ENCODE measurements around the gene NOS3.

NOS3 gene

DNA sequence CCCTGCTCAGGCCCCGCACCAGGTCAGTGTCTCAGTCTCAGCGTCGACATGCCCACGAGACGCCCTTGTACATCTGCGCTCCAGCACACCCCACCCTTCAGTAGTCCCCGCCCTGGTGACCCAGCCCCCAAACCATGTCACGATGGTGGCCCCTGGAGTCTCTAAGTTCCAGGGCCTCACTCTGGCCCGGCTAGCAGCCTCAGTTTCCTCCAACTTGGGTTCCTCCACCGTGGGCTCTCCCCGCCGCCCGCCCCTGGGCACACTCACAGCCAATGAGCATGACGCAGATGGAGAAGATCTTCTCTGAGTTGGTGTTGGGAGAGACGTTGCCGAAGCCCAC lies 39.7 kb upstream of the NOS3 start:
- no CpG with 5 or more reads among the region's 16 CpGs for WGBS (ENCODE audit: extremely low coverage, insufficient coverage, low lambda C conversion rate)
- H3K4me2 ChIP-seq (ENCODE audit: low read length): no peak overlapping the region
- H3K36me3 ChIP-seq (ENCODE audit: control insufficient read depth, insufficient read depth, low read length): no peaks in the 10 kb centered on the region
- no peak overlapping the region for H3K4me3 ChIP-seq (ENCODE audit: low read length)
- H3K4me1 ChIP-seq (ENCODE audit: control insufficient read depth, low read depth, low read length): peaks cover 15% of the 10 kb centered on the region
- no peak overlapping the region for H3K56ac ChIP-seq (ENCODE audit: low read length)
- H3K18ac ChIP-seq (ENCODE audit: low read length): no peak overlapping the region
- DNase-seq: no peak
- no peak overlapping the region for H2BK15ac ChIP-seq (replicated peaks; ENCODE audit: low read depth)
- H3K27me3 ChIP-seq (ENCODE audit: insufficient read depth, low read length, poor library complexity): no peaks in the 10 kb centered on the region
- no peaks in the 10 kb centered on the region for H3K79me2 ChIP-seq (ENCODE audit: control insufficient read depth, insufficient read depth, low read length)
- no peak overlapping the region for H4K8ac ChIP-seq (ENCODE audit: low read depth, low read length)
- no peak overlapping the region for H3K23ac ChIP-seq (ENCODE audit: low read length)
- no peak overlapping the region for H3K27ac ChIP-seq (ENCODE audit: low read depth, low read length)
- no peak overlapping the region for H2BK120ac ChIP-seq (ENCODE audit: low read depth, low read length)
- H3K9ac ChIP-seq (ENCODE audit: low read length): no peak overlapping the region
- H3K79me1 ChIP-seq (ENCODE audit: low read length): no peaks in the 10 kb centered on the region
- H3K4ac ChIP-seq (ENCODE audit: low read depth, low read length): no peak overlapping the region
- no peak overlapping the region for H2AK5ac ChIP-seq (ENCODE audit: low read length)
- H4K5ac ChIP-seq (ENCODE audit: low read length): no peak overlapping the region
- H2BK5ac ChIP-seq (ENCODE audit: low read length): no peak overlapping the region

GRCh38 chr7:150951521-150951920 lies 39.3 kb upstream of the NOS3 start:
- H3K27ac ChIP-seq (ENCODE audit: low read depth, low read length): no peak overlapping the region
- H4K8ac ChIP-seq (ENCODE audit: low read depth, low read length): no peak overlapping the region
- no peak overlapping the region for H3K4ac ChIP-seq (ENCODE audit: low read depth, low read length)
- no CpG with 5 or more reads among the region's 28 CpGs for WGBS (ENCODE audit: extremely low coverage, insufficient coverage, low lambda C conversion rate)
- H3K4me2 ChIP-seq (ENCODE audit: low read length): no peak overlapping the region
- no peak overlapping the region for H3K23ac ChIP-seq (ENCODE audit: low read length)
- no peaks in the 10 kb centered on the region for H3K79me2 ChIP-seq (ENCODE audit: control insufficient read depth, insufficient read depth, low read length)
- H3K18ac ChIP-seq (ENCODE audit: low read length): no peak overlapping the region
- no peak overlapping the region for H3K9ac ChIP-seq (ENCODE audit: low read length)
- peaks cover 15% of the 10 kb centered on the region for H3K4me1 ChIP-seq (ENCODE audit: control insufficient read depth, low read depth, low read length)
- no peaks in the 10 kb centered on the region for H3K36me3 ChIP-seq (ENCODE audit: control insufficient read depth, insufficient read depth, low read length)
- H3K4me3 ChIP-seq (ENCODE audit: low read length): no peak overlapping the region
- no peak overlapping the region for H2BK15ac ChIP-seq (replicated peaks; ENCODE audit: low read depth)
- no peak for DNase-seq
- H4K5ac ChIP-seq (ENCODE audit: low read length): no peak overlapping the region
- H2BK120ac ChIP-seq (ENCODE audit: low read depth, low read length): no peak overlapping the region
- H3K56ac ChIP-seq (ENCODE audit: low read length): no peak overlapping the region
- no peaks in the 10 kb centered on the region for H3K79me1 ChIP-seq (ENCODE audit: low read length)
- no peak overlapping the region for H2AK5ac ChIP-seq (ENCODE audit: low read length)
- no peak overlapping the region for H2BK5ac ChIP-seq (ENCODE audit: low read length)
- no peaks in the 10 kb centered on the region for H3K27me3 ChIP-seq (ENCODE audit: insufficient read depth, low read length, poor library complexity)

- H3K4ac ChIP-seq (ENCODE audit: low read depth, low read length): no peak overlapping the region
- no peaks in the 10 kb centered on the region for H3K36me3 ChIP-seq (ENCODE audit: control insufficient read depth, insufficient read depth, low read length)
- H3K23ac ChIP-seq (ENCODE audit: low read length): no peak overlapping the region
- no peak overlapping the region for H3K4me3 ChIP-seq (ENCODE audit: low read length)
- no peaks in the 10 kb centered on the region for H3K79me1 ChIP-seq (ENCODE audit: low read length)
- H4K8ac ChIP-seq (ENCODE audit: low read depth, low read length): no peak overlapping the region
- H2BK120ac ChIP-seq (ENCODE audit: low read depth, low read length): no peak overlapping the region
- no peak overlapping the region for H2BK5ac ChIP-seq (ENCODE audit: low read length)
- H3K27ac ChIP-seq (ENCODE audit: low read depth, low read length): no peak overlapping the region
- DNase-seq: no peak
- no peak overlapping the region for H3K18ac ChIP-seq (ENCODE audit: low read length)
- H3K79me2 ChIP-seq (ENCODE audit: control insufficient read depth, insufficient read depth, low read length): no peaks in the 10 kb centered on the region
- H2BK15ac ChIP-seq (replicated peaks; ENCODE audit: low read depth): no peak overlapping the region
- H3K4me2 ChIP-seq (ENCODE audit: low read length): no peak overlapping the region
- H3K9ac ChIP-seq (ENCODE audit: low read length): no peak overlapping the region
- H4K5ac ChIP-seq (ENCODE audit: low read length): no peak overlapping the region
- H3K4me1 ChIP-seq (ENCODE audit: control insufficient read depth, low read depth, low read length): peaks cover 15% of the 10 kb centered on the region
- no CpG with 5 or more reads among the region's 33 CpGs for WGBS (ENCODE audit: extremely low coverage, insufficient coverage, low lambda C conversion rate)
- no peaks in the 10 kb centered on the region for H3K27me3 ChIP-seq (ENCODE audit: insufficient read depth, low read length, poor library complexity)
- H3K56ac ChIP-seq (ENCODE audit: low read length): no peak overlapping the region
- no peak overlapping the region for H2AK5ac ChIP-seq (ENCODE audit: low read length)
Measured at GRCh38 chr7:150952331-150953050, 38.3 kb upstream of the NOS3 start.

GRCh38 chr7:150953061-150953997 lies 37.5 kb upstream of the NOS3 start:
- Histone ChIP-seq H3K36me3 (ENCODE audit: control insufficient read depth, insufficient read depth, low read length) (no peaks in the 10 kb centered on the region), H3K4me2 (ENCODE audit: low read length) (no peak overlapping the region), H3K79me1 (ENCODE audit: low read length) (no peaks in the 10 kb centered on the region), H3K27ac (ENCODE audit: low read depth, low read length) (no peak overlapping the region), H3K23ac (ENCODE audit: low read length) (no peak overlapping the region), H2BK15ac (replicated peaks; ENCODE audit: low read depth) (no peak overlapping the region), H3K79me2 (ENCODE audit: control insufficient read depth, insufficient read depth, low read length) (no peaks in the 10 kb centered on the region), H3K4me1 (ENCODE audit: control insufficient read depth, low read depth, low read length) (peaks cover 11% of the 10 kb centered on the region), H3K56ac (ENCODE audit: low read length) (peak overlapping the region; percentile 7), H4K8ac (ENCODE audit: low read depth, low read length) (no peak overlapping the region), H3K9ac (ENCODE audit: low read length) (no peak overlapping the region), H3K27me3 (ENCODE audit: insufficient read depth, low read length, poor library complexity) (no peaks in the 10 kb centered on the region), H2BK120ac (ENCODE audit: low read depth, low read length) (no peak overlapping the region), H4K5ac (ENCODE audit: low read length) (no peak overlapping the region), H3K18ac (ENCODE audit: low read length) (no peak overlapping the region), H3K4ac (ENCODE audit: low read depth, low read length) (no peak overlapping the region), H2AK5ac (ENCODE audit: low read length) (no peak overlapping the region), H3K4me3 (ENCODE audit: low read length) (no peak overlapping the region), H2BK5ac (ENCODE audit: low read length) (no peak overlapping the region)
- WGBS (ENCODE audit: extremely low coverage, insufficient coverage, low lambda C conversion rate): no CpG with 5 or more reads among the region's 17 CpGs
- no peak for DNase-seq

- Histone ChIP-seq H3K27ac (ENCODE audit: low read depth, low read length) (no peak overlapping the region), H4K5ac (ENCODE audit: low read length) (no peak overlapping the region), H3K79me2 (ENCODE audit: control insufficient read depth, insufficient read depth, low read length) (no peaks in the 10 kb centered on the region), H3K4me1 (ENCODE audit: control insufficient read depth, low read depth, low read length) (peaks cover 8% of the 10 kb centered on the region), H3K4me3 (ENCODE audit: low read length) (no peak overlapping the region), H3K18ac (ENCODE audit: low read length) (no peak overlapping the region), H3K23ac (ENCODE audit: low read length) (no peak overlapping the region), H3K9ac (ENCODE audit: low read length) (no peak overlapping the region), H2AK5ac (ENCODE audit: low read length) (no peak overlapping the region), H3K4ac (ENCODE audit: low read depth, low read length) (no peak overlapping the region), H2BK120ac (ENCODE audit: low read depth, low read length) (no peak overlapping the region), H4K8ac (ENCODE audit: low read depth, low read length) (no peak overlapping the region), H3K36me3 (ENCODE audit: control insufficient read depth, insufficient read depth, low read length) (no peaks in the 10 kb centered on the region), H3K56ac (ENCODE audit: low read length) (no peak overlapping the region), H2BK15ac (replicated peaks; ENCODE audit: low read depth) (no peak overlapping the region), H3K79me1 (ENCODE audit: low read length) (no peaks in the 10 kb centered on the region), H2BK5ac (ENCODE audit: low read length) (no peak overlapping the region), H3K27me3 (ENCODE audit: insufficient read depth, low read length, poor library complexity) (no peaks in the 10 kb centered on the region), H3K4me2 (ENCODE audit: low read length) (no peak overlapping the region)
- no CpG with 5 or more reads among the region's 9 CpGs for WGBS (ENCODE audit: extremely low coverage, insufficient coverage, low lambda C conversion rate)
- no peak for DNase-seq
Measured at GRCh38 chr7:150954201-150954985, 36.4 kb upstream of the NOS3 start.
